ENCODE results near the gene POC1A.

DNA sequence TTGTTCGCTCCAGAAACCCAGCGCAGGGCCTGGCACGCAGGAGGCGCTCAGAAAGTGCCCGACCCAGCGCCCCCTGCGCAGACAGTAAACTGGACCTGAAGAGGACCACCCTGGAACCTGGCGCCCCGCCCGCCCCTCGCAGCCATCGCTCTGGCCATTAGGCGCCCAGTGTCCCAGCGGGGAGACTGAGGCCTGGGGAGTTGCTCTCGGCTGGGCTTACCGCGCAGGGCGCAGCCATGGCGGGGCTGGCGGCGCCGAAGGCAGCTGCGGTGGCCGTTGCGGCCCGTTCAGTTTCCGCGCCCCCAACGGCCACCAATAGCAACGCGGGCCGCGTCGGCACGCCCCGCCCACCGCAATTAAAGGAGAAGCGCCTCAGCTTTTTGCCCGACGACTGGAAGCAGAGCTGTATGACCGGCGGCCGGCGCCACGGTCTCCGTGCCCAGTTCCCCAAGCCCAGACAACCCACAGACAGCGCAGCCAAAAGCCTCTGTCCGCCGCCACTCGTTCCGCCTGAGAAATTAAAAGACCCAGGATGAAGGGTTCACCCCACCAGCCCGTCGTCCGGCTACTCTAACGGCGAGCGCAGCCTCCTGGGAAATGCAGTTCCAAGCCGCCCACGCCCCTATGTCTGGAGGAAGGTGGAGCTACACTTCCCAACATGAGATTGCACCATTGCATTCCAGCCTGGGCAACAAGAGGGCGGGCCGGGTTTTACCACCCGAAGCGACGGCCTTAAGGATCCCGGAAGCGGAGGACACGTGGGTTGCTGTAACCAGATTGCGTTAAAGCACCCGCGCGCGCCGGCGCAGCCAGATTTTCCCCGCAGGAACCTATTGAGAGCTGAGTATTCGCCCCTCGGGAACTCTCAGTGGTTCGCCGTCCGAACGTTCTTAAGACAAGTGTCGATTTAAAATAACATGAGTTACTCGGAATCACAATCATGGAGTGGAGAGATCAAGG is at the start of gene POC1A:
- TF ChIP-seq, protein P1, sequence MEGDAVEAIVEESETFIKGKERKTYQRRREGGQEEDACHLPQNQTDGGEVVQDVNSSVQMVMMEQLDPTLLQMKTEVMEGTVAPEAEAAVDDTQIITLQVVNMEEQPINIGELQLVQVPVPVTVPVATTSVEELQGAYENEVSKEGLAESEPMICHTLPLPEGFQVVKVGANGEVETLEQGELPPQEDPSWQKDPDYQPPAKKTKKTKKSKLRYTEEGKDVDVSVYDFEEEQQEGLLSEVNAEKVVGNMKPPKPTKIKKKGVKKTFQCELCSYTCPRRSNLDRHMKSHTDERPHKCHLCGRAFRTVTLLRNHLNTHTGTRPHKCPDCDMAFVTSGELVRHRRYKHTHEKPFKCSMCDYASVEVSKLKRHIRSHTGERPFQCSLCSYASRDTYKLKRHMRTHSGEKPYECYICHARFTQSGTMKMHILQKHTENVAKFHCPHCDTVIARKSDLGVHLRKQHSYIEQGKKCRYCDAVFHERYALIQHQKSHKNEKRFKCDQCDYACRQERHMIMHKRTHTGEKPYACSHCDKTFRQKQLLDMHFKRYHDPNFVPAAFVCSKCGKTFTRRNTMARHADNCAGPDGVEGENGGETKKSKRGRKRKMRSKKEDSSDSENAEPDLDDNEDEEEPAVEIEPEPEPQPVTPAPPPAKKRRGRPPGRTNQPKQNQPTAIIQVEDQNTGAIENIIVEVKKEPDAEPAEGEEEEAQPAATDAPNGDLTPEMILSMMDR (IDR thresholded peaks at IDR 0.05) = peak in 3 of 4 experiments; percentile 19 to 49 (median 49)
- peak; percentile 27 for TF ChIP-seq POLR2A (IDR thresholded peaks at IDR 0.05)
- peak; percentile 99 for TF ChIP-seq POLR2AphosphoS5 (IDR thresholded peaks at IDR 0.05)
